ENCODE data around the gene ANKFY1.
A peak's percentile ranks its signal among the peaks of the same experiment; 100 is the strongest.

Gene ANKFY1

DNA sequence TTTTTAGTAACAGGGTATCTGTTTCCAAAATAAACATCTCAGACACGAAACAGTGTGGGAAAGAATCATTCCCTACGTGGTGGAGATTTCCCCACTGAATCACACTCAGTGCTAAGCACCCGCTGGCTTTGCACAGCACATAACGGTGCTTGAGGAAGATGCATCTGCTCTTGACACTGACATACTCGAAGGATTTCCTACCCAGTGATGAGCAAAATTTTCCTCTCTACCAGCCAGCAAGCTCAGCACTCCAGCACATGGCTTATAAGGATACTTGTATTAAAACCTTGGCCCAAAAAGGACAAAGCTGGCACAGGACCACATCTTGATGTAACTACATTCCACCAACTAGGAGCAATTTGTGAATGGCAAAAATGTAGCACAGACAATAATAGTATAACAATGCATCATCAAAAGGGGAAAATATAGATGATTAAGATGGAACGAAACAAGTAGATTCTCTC, 59.0 kb downstream of the ANKFY1 start:
- H3K4me3 ChIP-seq (ENCODE audit: low read depth, low read length), result no peak overlapping the region
- ChIA-PET CTCF (interaction anchor here (1.1 to 4.4 kb wide), 5 partner anchors 11 to 208 kb away, joined by 3 to 37 read pairs (median 4); no protein-coding TSS in a partner anchor), POLR2A (interaction anchor here (0.6 kb wide), 1 partner anchor 48 kb away, joined by 3 read pairs; no protein-coding TSS in a partner anchor)
- TF ChIP-seq, protein P1, sequence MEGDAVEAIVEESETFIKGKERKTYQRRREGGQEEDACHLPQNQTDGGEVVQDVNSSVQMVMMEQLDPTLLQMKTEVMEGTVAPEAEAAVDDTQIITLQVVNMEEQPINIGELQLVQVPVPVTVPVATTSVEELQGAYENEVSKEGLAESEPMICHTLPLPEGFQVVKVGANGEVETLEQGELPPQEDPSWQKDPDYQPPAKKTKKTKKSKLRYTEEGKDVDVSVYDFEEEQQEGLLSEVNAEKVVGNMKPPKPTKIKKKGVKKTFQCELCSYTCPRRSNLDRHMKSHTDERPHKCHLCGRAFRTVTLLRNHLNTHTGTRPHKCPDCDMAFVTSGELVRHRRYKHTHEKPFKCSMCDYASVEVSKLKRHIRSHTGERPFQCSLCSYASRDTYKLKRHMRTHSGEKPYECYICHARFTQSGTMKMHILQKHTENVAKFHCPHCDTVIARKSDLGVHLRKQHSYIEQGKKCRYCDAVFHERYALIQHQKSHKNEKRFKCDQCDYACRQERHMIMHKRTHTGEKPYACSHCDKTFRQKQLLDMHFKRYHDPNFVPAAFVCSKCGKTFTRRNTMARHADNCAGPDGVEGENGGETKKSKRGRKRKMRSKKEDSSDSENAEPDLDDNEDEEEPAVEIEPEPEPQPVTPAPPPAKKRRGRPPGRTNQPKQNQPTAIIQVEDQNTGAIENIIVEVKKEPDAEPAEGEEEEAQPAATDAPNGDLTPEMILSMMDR (IDR thresholded peaks at IDR 0.05; ENCODE audit: insufficient read depth, low read length, missing control alignments), result no peak
- peak; percentile 99 for DNase-seq (ENCODE audit: low read depth, low spot score)

- TF ChIP-seq, protein P1 (IDR thresholded peaks at IDR 0.05; ENCODE audit: insufficient read depth, low read length, missing control alignments), result no peak
- DNase-seq (ENCODE audit: low read depth, low spot score), result peak; percentile 77
These were observed 59.6 kb downstream of the ANKFY1 start for GRCh38 chr17:4204190-4204589.

DNA sequence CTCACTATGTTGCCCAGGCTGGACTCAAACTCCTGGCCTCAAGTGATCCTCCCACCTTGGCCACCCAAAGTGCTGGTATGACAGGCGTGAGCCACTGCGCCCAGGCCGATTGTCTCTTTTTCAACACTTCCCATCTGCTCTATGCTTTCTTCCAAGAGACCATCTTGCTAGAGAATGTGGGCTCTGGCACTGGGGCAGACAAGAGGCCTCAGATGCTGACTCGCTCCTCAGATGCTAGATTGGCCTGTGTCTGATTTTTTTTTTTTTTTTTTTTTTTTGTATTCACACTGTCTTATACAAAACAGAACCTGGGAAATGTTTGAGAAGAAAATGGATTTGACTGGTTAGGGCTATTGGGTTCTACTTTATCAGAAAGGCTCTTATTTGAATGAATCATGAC, 62.6 kb downstream of the ANKFY1 start:
- TF ChIP-seq, protein P1 (IDR thresholded peaks at IDR 0.05; ENCODE audit: insufficient read depth, low read length, missing control alignments), result no peak
- no peak for DNase-seq (ENCODE audit: low read depth, low spot score)
- ChIA-PET CTCF (interaction anchor here (0.6 to 6.2 kb wide), 17 partner anchors 9 to 220 kb away, joined by 3 to 105 read pairs (median 6); no protein-coding TSS in a partner anchor), POLR2A (no interaction called here)
- no peak overlapping the region for H3K4me3 ChIP-seq (ENCODE audit: low read depth, low read length)

More at GRCh38 chr17:4204190-4204589, 59.6 kb downstream of the ANKFY1 start:
- no peak overlapping the region for H3K4me3 ChIP-seq (ENCODE audit: low read depth, low read length)
- POLR2A ChIA-PET, result no interaction called here
- CTCF ChIA-PET, result interaction anchor here (1.1 to 4.4 kb wide), 5 partner anchors 11 to 208 kb away, joined by 3 to 37 read pairs (median 4); no protein-coding TSS in a partner anchor

DNA sequence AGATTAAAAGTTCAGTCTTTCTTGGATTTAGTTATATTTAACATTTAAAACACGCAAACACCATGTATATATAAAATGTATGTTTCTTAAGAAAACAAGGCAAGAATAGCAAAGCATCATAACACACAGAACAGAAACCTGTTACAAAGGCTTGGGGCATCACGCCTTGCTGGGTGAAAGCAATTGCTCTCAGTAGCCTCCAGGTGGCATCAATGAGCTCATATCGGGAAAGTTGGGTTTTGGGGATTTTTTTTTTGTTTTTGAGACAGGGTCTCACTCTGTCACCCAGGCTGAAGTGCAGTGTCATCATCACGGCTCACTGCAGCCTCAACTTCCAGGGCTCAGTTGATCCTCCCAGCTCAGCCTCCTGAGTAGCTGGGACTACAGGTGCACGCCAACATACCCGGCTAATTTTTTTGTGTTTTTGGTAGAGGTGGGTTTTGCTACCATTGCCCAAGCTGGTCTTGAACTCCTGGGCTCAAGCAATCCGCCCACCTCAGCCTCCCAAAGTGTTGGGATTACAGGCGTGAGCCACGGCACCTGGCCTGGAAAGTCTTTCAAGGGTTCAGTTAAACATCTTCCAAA, 63.9 kb downstream of the ANKFY1 start:
- TF ChIP-seq, protein P1 (IDR thresholded peaks at IDR 0.05; ENCODE audit: insufficient read depth, low read length, missing control alignments), result peak; percentile 74
- ChIA-PET POLR2A (no interaction called here), CTCF (interaction anchor here (0.6 to 6.2 kb wide), 37 partner anchors 10 to 215 kb away, joined by 3 to 105 read pairs (median 4); partner anchors contain the start of gene ANKFY1)
- no peak for DNase-seq (ENCODE audit: low read depth, low spot score)
- H3K4me3 ChIP-seq (ENCODE audit: low read depth, low read length), result no peak overlapping the region

GRCh38 chr17:4198995-4199394, 64.8 kb downstream of the ANKFY1 start:
- POLR2A ChIA-PET, result no interaction called here
- TF ChIP-seq, protein P1 (IDR thresholded peaks at IDR 0.05; ENCODE audit: insufficient read depth, low read length, missing control alignments), result no peak
- CTCF ChIA-PET, result interaction anchor here (1.0 to 6.2 kb wide), 5 partner anchors 10 to 216 kb away, joined by 3 to 105 read pairs (median 8); no protein-coding TSS in a partner anchor
- DNase-seq (ENCODE audit: low read depth, low spot score), result no peak
- no peak overlapping the region for H3K4me3 ChIP-seq (ENCODE audit: low read depth, low read length)

- no peak for DNase-seq (ENCODE audit: low read depth, low spot score)
- ChIA-PET CTCF (interaction anchor here (1.6 to 2.3 kb wide), 3 partner anchors 19 to 218 kb away, joined by 3 to 5 read pairs (median 4); no protein-coding TSS in a partner anchor), POLR2A (no interaction called here)
- TF ChIP-seq, protein P1 (IDR thresholded peaks at IDR 0.05; ENCODE audit: insufficient read depth, low read length, missing control alignments), result no peak
- no peak overlapping the region for H3K4me3 ChIP-seq (ENCODE audit: low read depth, low read length)
These were observed 68.5 kb downstream of the ANKFY1 start for GRCh38 chr17:4195306-4195705.

Data from AG04449 (cell line).